ENCODE results near the gene GLUL.

Gene GLUL

DNA sequence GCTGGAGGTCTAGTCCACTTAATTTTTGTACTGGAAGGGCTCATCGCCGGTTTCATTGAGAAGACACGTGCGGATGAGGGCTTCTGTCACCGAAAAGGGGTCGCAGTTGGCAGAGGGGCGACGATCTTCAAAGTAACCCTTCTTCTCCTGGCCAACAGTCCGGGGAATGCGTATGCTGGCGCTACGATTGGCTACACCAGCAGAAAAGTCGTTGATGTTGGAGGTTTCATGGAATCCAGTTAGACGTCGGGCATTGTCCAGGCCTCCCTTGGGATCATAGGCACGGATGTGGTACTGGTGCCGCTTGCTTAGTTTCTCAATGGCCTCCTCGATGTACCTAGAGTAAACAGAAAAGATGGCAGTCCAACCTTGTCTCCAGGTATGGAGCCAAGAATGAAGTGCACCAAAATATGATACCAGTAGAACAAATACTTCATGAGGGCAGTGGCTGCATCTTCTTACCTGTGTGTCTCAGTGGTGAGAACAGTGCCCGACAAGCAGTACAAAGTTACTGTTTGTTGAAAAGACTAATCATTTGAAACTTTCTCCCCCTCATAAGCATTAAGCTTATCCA, 7.1 kb downstream of the GLUL start:
- no peak overlapping the region for H3K27ac ChIP-seq (ENCODE audit: extremely low read depth, low read depth, low read length)
- H3K36me3 ChIP-seq (ENCODE audit: control insufficient read depth in 2 of 2, insufficient read depth in 1 of 2, low read length in 2 of 2) = peaks cover 15 to 78% of the 10 kb centered on the region in 2 experiments; a peak in 2 of 3 replicates
- ChIA-PET POLR2A (no interaction called here), CTCF (no interaction called here)
- no peaks in the 10 kb centered on the region for H3K9me3 ChIP-seq (ENCODE audit: control insufficient read depth, insufficient read depth, low read depth, low read length)
- TF ChIP-seq ZNF175 (tag by site-specific recombination; IDR thresholded peaks at IDR 0.05) = no peak
- TF ChIP-seq, protein P1, sequence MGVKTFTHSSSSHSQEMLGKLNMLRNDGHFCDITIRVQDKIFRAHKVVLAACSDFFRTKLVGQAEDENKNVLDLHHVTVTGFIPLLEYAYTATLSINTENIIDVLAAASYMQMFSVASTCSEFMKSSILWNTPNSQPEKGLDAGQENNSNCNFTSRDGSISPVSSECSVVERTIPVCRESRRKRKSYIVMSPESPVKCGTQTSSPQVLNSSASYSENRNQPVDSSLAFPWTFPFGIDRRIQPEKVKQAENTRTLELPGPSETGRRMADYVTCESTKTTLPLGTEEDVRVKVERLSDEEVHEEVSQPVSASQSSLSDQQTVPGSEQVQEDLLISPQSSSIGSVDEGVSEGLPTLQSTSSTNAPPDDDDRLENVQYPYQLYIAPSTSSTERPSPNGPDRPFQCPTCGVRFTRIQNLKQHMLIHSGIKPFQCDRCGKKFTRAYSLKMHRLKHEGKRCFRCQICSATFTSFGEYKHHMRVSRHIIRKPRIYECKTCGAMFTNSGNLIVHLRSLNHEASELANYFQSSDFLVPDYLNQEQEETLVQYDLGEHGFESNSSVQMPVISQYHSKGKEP (tag by site-specific recombination; IDR thresholded peaks at IDR 0.05) = no peak
- TF ChIP-seq ZBTB8A (tag by site-specific recombination; IDR thresholded peaks at IDR 0.05) = no peak
- no peak for TF ChIP-seq ZNF133 (tag by site-specific recombination; IDR thresholded peaks at IDR 0.05)
- TF ChIP-seq ZNF114 (tag by site-specific recombination; IDR thresholded peaks at IDR 0.05) = no peak
- TF ChIP-seq ZNF169 (tag by site-specific recombination; IDR thresholded peaks at IDR 0.05) = no peak
- TF ChIP-seq, protein P2, sequence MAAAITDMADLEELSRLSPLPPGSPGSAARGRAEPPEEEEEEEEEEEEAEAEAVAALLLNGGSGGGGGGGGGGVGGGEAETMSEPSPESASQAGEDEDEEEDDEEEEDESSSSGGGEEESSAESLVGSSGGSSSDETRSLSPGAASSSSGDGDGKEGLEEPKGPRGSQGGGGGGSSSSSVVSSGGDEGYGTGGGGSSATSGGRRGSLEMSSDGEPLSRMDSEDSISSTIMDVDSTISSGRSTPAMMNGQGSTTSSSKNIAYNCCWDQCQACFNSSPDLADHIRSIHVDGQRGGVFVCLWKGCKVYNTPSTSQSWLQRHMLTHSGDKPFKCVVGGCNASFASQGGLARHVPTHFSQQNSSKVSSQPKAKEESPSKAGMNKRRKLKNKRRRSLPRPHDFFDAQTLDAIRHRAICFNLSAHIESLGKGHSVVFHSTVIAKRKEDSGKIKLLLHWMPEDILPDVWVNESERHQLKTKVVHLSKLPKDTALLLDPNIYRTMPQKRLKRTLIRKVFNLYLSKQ (tag by site-specific recombination; IDR thresholded peaks at IDR 0.05; ENCODE audit: borderline replicate concordance) = no peak
- H3K4me3 ChIP-seq (ENCODE audit: low read depth, low read length) = no peak overlapping the region
- H3K4me1 ChIP-seq (ENCODE audit: control insufficient read depth, insufficient read depth, low read length) = no peaks in the 10 kb centered on the region

DNA sequence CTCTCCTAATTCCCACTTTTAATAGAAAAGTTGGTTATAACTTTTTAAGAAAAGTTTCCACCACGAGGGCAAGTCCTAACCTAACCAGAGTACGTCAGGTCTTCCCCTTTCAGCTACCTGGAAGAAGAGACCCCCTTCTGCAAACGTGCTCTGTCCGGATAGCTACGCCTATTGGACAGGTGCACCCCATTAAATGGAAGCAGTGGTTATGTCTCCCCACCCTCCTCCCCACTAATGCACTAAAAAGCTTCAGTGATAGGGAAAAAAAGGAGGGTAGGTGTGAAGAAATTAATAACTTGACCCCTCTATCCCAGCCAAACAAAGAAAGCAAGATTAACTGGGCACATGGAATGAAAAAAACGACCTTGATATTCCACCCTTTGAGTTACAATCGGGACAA, 7.7 kb downstream of the GLUL start:
- H3K36me3 ChIP-seq (ENCODE audit: control insufficient read depth in 2 of 2, insufficient read depth in 1 of 2, low read length in 2 of 2) = peaks cover 15 to 73% of the 10 kb centered on the region in 2 experiments; a peak in 2 of 3 replicates
- POLR2A ChIA-PET = interaction anchor here (0.6 kb wide), 1 partner anchor 72 kb away, joined by 3 read pairs; no protein-coding TSS in a partner anchor
- H3K9me3 ChIP-seq (ENCODE audit: control insufficient read depth, insufficient read depth, low read depth, low read length) = no peaks in the 10 kb centered on the region
- no peaks in the 10 kb centered on the region for H3K4me1 ChIP-seq (ENCODE audit: control insufficient read depth, insufficient read depth, low read length)
- CTCF ChIA-PET = no interaction called here
- TF ChIP-seq YY1 (tag by site-specific recombination; IDR thresholded peaks at IDR 0.05) (no peak), ZNF768 (tag by site-specific recombination; IDR thresholded peaks at IDR 0.05) (no peak), ZNF10 (tag by site-specific recombination; IDR thresholded peaks at IDR 0.05) (no peak)
- TF ChIP-seq, protein P3, sequence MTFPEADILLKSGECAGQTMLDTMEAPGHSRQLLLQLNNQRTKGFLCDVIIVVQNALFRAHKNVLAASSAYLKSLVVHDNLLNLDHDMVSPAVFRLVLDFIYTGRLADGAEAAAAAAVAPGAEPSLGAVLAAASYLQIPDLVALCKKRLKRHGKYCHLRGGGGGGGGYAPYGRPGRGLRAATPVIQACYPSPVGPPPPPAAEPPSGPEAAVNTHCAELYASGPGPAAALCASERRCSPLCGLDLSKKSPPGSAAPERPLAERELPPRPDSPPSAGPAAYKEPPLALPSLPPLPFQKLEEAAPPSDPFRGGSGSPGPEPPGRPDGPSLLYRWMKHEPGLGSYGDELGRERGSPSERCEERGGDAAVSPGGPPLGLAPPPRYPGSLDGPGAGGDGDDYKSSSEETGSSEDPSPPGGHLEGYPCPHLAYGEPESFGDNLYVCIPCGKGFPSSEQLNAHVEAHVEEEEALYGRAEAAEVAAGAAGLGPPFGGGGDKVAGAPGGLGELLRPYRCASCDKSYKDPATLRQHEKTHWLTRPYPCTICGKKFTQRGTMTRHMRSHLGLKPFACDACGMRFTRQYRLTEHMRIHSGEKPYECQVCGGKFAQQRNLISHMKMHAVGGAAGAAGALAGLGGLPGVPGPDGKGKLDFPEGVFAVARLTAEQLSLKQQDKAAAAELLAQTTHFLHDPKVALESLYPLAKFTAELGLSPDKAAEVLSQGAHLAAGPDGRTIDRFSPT (tag by site-specific recombination; IDR thresholded peaks at IDR 0.05) = no peak
- TF ChIP-seq, protein P4, sequence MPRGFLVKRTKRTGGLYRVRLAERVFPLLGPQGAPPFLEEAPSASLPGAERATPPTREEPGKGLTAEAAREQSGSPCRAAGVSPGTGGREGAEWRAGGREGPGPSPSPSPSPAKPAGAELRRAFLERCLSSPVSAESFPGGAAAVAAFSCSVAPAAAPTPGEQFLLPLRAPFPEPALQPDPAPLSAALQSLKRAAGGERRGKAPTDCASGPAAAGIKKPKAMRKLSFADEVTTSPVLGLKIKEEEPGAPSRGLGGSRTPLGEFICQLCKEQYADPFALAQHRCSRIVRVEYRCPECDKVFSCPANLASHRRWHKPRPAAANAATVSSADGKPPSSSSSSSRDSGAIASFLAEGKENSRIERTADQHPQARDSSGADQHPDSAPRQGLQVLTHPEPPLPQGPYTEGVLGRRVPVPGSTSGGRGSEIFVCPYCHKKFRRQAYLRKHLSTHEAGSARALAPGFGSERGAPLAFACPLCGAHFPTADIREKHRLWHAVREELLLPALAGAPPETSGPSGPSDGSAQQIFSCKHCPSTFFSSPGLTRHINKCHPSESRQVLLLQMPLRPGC (tag by site-specific recombination; IDR thresholded peaks at IDR 0.05) = no peak
- no peak overlapping the region for H3K4me3 ChIP-seq (ENCODE audit: low read depth, low read length)
- H3K27ac ChIP-seq (ENCODE audit: extremely low read depth, low read depth, low read length) = no peak overlapping the region

DNA sequence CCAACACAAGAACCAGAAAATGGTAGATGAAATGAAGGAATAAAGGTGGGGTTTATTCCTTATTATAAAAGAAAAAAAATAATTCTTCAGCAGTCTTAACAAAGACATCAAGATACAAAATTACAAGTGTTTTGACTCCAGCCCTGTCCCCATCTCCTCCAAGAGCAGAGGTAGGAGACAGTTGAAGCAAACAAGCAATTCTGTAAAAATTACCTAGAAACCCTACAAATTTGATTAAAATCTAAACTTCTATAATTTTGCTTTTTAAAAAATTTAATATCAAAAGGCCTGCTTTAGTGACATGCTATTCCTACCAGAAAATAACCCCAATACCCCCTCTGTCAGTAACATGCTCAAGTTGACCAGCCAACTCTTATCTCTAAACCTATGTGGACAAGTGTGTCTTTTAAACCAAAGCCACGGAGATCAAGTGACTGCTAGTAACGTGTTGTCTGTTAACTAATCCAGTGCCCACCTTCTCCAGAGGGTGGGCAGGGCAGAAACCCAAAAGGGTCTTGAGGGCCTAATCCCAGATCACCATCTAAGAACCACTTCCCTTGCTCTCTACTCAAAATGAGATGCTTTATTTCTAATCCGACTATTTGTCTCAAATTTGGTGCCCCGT, 8.4 kb downstream of the GLUL start:
- no peaks in the 10 kb centered on the region for H3K4me1 ChIP-seq (ENCODE audit: control insufficient read depth, insufficient read depth, low read length)
- ChIA-PET POLR2A (interaction anchor here (4.7 kb wide), 1 partner anchor 9 kb away, joined by 23 read pairs; the partner anchor contains the start of gene GLUL), CTCF (interaction anchor here (1.4 to 1.5 kb wide), 2 partner anchors 240 to 299 kb away, joined by 5 to 7 read pairs; no protein-coding TSS in a partner anchor)
- H3K9me3 ChIP-seq (ENCODE audit: control insufficient read depth, insufficient read depth, low read depth, low read length) = no peaks in the 10 kb centered on the region
- H3K36me3 ChIP-seq (ENCODE audit: control insufficient read depth in 2 of 2, insufficient read depth in 1 of 2, low read length in 2 of 2) = peaks cover 15 to 65% of the 10 kb centered on the region in 2 experiments; a peak in 2 of 3 replicates
- no peak overlapping the region for H3K27ac ChIP-seq (ENCODE audit: extremely low read depth, low read depth, low read length)
- TF ChIP-seq, protein P5, sequence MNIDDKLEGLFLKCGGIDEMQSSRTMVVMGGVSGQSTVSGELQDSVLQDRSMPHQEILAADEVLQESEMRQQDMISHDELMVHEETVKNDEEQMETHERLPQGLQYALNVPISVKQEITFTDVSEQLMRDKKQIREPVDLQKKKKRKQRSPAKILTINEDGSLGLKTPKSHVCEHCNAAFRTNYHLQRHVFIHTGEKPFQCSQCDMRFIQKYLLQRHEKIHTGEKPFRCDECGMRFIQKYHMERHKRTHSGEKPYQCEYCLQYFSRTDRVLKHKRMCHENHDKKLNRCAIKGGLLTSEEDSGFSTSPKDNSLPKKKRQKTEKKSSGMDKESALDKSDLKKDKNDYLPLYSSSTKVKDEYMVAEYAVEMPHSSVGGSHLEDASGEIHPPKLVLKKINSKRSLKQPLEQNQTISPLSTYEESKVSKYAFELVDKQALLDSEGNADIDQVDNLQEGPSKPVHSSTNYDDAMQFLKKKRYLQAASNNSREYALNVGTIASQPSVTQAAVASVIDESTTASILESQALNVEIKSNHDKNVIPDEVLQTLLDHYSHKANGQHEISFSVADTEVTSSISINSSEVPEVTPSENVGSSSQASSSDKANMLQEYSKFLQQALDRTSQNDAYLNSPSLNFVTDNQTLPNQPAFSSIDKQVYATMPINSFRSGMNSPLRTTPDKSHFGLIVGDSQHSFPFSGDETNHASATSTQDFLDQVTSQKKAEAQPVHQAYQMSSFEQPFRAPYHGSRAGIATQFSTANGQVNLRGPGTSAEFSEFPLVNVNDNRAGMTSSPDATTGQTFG (tag by site-specific recombination; IDR thresholded peaks at IDR 0.05; ENCODE audit: borderline replicate concordance) = no peak
- no peak overlapping the region for H3K4me3 ChIP-seq (ENCODE audit: low read depth, low read length)

All from HEK293 (cell line).